Activated T-cell treated with anti-CD3 and anti-CD28 coated beads for 1 hour (primary cell): ENCODE results near the gene RFX2.
"Not testable (repeated sequence)": the region's sequence is repeated elsewhere in the genome, so short reads cannot be mapped to it uniquely, and the experiment has no call there.

ENCODE experiments used
- DNase-seq: peaks from one replicate; pipeline ENCODE4 v3.0.0-alpha.2; 2020; ENCODE audit warnings: low read depth

Gene RFX2

GRCh38 chr19:6012426-6013170, 97.7 kb downstream of the RFX2 start:
- no peak for DNase-seq

- DNase-seq = no peak
Observed at GRCh38 chr19:6011794-6012193, 98.5 kb downstream of the RFX2 start.

GRCh38 chr19:6011206-6011605, 99.1 kb downstream of the RFX2 start:
- no peak for DNase-seq

- DNase-seq = no peak
Observed at GRCh38 chr19:6010107-6010506, 100.2 kb downstream of the RFX2 start.

- DNase-seq = no peak
Observed at GRCh38 chr19:6007866-6008265, 102.4 kb downstream of the RFX2 start.

- no peak for DNase-seq
Observed at GRCh38 chr19:6006896-6007295, 103.4 kb downstream of the RFX2 start.

GRCh38 chr19:6006070-6006446, 104.2 kb downstream of the RFX2 start:
- not testable (repeated sequence) for DNase-seq

GRCh38 chr19:6005321-6006069, 104.8 kb downstream of the RFX2 start:
- no peak for DNase-seq

GRCh38 chr19:6003976-6004375, 106.3 kb downstream of the RFX2 start:
- no peak for DNase-seq

- no peak for DNase-seq
Observed at GRCh38 chr19:6002591-6002990, 107.7 kb downstream of the RFX2 start.

GRCh38 chr19:6000228-6000847, 110.0 kb downstream of the RFX2 start:
- no peak for DNase-seq

GRCh38 chr19:5999693-6000092, 110.6 kb downstream of the RFX2 start:
- DNase-seq = no peak

GRCh38 chr19:5997371-5997770, 112.9 kb downstream of the RFX2 start:
- no peak for DNase-seq

GRCh38 chr19:5996623-5997320, 113.5 kb downstream of the RFX2 start:
- no peak for DNase-seq

- no peak for DNase-seq
Observed at GRCh38 chr19:5996102-5996501, 114.2 kb downstream of the RFX2 start.

GRCh38 chr19:5995606-5996005, 114.7 kb downstream of the RFX2 start:
- DNase-seq = no peak

GRCh38 chr19:5994405-5995165, 115.7 kb downstream of the RFX2 start:
- DNase-seq = no peak

GRCh38 chr19:5993648-5994358, 116.5 kb downstream of the RFX2 start:
- no peak for DNase-seq

- no peak for DNase-seq
Observed at GRCh38 chr19:5993201-5993600, 117.1 kb downstream of the RFX2 start.

- no peak for DNase-seq
Observed at GRCh38 chr19:5992756-5993155, 117.5 kb downstream of the RFX2 start.

- DNase-seq = no peak
Observed at GRCh38 chr19:5991244-5991838, 119.0 kb downstream of the RFX2 start.
